Gastroesophageal sphincter (tissue), 4 donors: ENCODE data around the gene OR1D5. TPM values are rescaled to one million over a fixed set of nuclear protein-coding genes. Genes with fewer than 3 reads are reported as not detected.

ENCODE experiments used
- ATAC-seq: fragments of 150-250 bp; one replicate; pipeline ENCODE4 v1.9.1; 2016; ENCODE audit warnings: mild to moderate bottlenecking, moderate library complexity
- H3K27ac ChIP-seq, 4 donors: fragments of 200-600 bp; sonication (generic) in 3 of 4; 1 replicate in 3 of 4; 2 replicates in 1 of 4; pipeline ENCODE4 v1.5.1; 2016 to 2019
- H3K27me3 ChIP-seq: fragments of 200-600 bp; sonication (generic); one replicate; pipeline ENCODE4 v1.5.1; 2019
- H3K36me3 ChIP-seq, 2 donors: fragments of 200-600 bp; sonication (generic); one replicate each; pipeline ENCODE4 v1.5.1; 2019; ENCODE audit warnings: control low read depth in 1 of 2
- H3K4me1 ChIP-seq, 3 donors: fragments of 200-600 bp; sonication (generic); 1 replicate in 2 of 3; 2 replicates in 1 of 3; pipeline ENCODE4 v1.5.1; 2016 to 2019; ENCODE audit warnings: control low read depth in 2 of 3
- H3K4me3 ChIP-seq, 2 donors: fragments of 200-600 bp; sonication (generic); one replicate each; pipeline ENCODE4 v1.5.1; 2019; ENCODE audit warnings: mild to moderate bottlenecking in 1 of 2, moderate library complexity in 1 of 2
- H3K9me3 ChIP-seq, 3 donors: fragments of 200-600 bp; sonication (generic); one replicate each; pipeline ENCODE4 v1.5.1; 2017 to 2019; ENCODE audit warnings: control low read depth in 2 of 3
- EP300 ChIP-seq: sonication (generic); formaldehyde crosslinking; IDR thresholded peaks from one replicate; pipeline ENCODE4 v1.6.1; 2017; ENCODE audit warnings: antibody characterized with exemption, mild to moderate bottlenecking
- POLR2A ChIP-seq, 2 donors: fragments of 450-650 bp; IDR thresholded peaks; one replicate each; pipeline ENCODE4 v1.6.1; 2017; ENCODE audit warnings: antibody characterized with exemption in 2 of 2, mild to moderate bottlenecking in 2 of 2, moderate library complexity in 1 of 2
- POLR2AphosphoS5 ChIP-seq: sonication (generic); formaldehyde crosslinking; IDR thresholded peaks from one replicate; pipeline ENCODE4 v1.6.1; 2017; ENCODE audit warnings: antibody characterized with exemption
- WGBS, 2 donors: methylation state at CpG; one replicate each; pipeline ENCODE4 v1.1.5; 2018; ENCODE audit warnings: low coverage in 1 of 2; 5-methylcytosine and 5-hydroxymethylcytosine counted together
- total RNA-seq, 4 donors: library from RNA; depleted of rRNA; stranded (reverse); fragments of >200 nt; gene quantifications; one replicate each; pipeline ENCODE4 v1.1.0, GENCODE V29; 2016
- TF ChIP-seq, protein P1 (sequence below), 4 experiments: fragments of 200-600 bp in 2 of 4; fragments of 450-650 bp in 2 of 4; sonication (generic) in 1 of 4; IDR thresholded peaks; one replicate each; pipeline ENCODE4 v1.5.1; 2017 to 2019; ENCODE audit warnings: antibody characterized with exemption in 4 of 4, mild to moderate bottlenecking in 2 of 4, moderate library complexity in 2 of 4

OR1D5 gene
- total RNA-seq, 4 donors from 2014 or later, result not detected

DNA sequence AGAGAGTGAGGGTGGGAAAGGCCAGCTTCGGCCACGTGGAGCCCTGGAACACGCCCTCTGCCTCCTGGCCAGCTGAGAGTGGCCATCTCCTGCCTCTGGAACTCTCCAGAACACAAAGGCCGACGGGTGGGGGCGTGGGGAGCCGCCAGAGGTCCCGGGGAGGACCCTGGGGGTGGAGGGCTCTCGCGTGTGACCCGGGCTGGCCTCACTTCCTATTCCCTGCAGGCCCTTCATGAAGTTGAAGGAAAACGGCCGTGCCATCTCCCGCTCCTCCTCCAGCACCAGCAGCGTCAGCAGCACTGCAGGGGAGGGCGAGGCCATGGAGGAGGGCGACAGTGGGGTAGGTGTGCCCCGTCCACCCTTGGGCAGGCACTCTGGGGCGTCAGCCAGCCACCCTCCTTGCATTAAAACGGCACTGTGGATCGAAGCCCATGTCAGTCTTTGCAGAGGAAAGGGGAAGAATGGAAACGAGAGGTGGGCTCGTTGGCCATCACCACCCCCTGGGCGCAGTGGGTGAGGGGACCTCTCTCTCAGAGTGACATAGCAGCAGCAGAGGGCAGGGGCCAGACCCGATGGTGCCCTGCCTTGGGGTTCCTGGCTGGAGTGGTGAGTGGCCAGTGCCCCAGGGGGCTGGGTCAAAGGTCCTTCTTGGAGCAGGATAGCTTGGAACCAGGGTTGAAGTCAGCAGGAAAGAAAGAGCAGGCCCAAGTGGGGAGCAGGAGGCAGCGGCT, 37.1 kb downstream of the OR1D5 start:
- no peaks in the 10 kb centered on the region for H3K4me1 ChIP-seq
- no peak for ATAC-seq
- peaks cover 0 to 78% of the 10 kb centered on the region in 2 donors for H3K36me3 ChIP-seq
- 75% methylated on average over 1 of the region's 26 CpGs; no CpG with 5 or more reads in 1 of the 2 donors for WGBS, 2 donors
- H3K27me3 ChIP-seq, result no peaks in the 10 kb centered on the region
- no peak overlapping the region for H3K4me3 ChIP-seq
- H3K9me3 ChIP-seq, result peaks cover 0 to 21% (median 0%) of the 10 kb centered on the region in 3 donors
- H3K27ac ChIP-seq, result no peak overlapping the region
- TF ChIP-seq POLR2AphosphoS5, result no peak
- TF ChIP-seq EP300, result no peak

DNA sequence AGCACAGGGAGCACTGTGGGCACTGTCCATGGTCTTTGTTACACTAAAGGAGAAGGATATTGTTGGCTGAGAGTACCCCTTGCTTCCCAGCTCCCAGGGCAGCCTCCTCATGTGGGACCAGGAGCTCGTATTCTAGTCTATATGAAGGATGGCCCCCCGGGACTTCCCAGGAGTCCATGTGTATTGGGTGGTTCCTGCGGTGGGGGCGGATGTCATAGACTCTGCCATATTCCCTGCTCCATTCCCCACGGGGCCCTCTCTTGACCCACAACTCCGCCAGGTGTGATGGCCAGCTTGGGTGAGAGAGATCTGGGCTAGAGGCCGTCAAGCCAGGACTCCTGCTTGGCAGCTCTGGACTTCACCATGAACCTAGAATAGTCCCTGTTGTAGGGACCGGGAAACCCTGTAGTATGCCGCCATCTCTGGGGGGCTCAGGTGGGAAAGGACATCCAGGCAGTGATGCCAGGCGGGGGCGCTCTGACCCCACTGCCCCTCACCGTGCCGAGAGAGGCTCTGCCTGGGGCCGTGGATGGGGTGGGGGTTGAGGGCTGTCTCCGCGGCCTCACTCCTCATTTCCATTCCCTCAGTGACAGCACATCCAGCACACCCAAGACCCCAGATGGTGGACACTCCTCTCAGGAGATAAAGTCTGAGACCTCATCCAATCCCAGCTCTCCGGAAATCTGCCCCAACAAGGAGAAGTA, 37.8 kb downstream of the OR1D5 start:
- WGBS, 2 donors, result 80% methylated on average over 1 of the region's 17 CpGs; no CpG with 5 or more reads in 1 of the 2 donors
- Histone ChIP-seq H3K27me3 (no peaks in the 10 kb centered on the region), H3K27ac (no peak overlapping the region), H3K4me3 (no peak overlapping the region), H3K9me3 (peaks cover 0 to 23% (median 0%) of the 10 kb centered on the region in 3 donors), H3K4me1 (no peaks in the 10 kb centered on the region), H3K36me3 (peaks cover 0 to 77% of the 10 kb centered on the region in 2 donors)
- TF ChIP-seq POLR2A (IDR thresholded peaks at IDR 0.05) (no peak), EP300 (no peak), POLR2AphosphoS5 (no peak)
- TF ChIP-seq, protein P1, sequence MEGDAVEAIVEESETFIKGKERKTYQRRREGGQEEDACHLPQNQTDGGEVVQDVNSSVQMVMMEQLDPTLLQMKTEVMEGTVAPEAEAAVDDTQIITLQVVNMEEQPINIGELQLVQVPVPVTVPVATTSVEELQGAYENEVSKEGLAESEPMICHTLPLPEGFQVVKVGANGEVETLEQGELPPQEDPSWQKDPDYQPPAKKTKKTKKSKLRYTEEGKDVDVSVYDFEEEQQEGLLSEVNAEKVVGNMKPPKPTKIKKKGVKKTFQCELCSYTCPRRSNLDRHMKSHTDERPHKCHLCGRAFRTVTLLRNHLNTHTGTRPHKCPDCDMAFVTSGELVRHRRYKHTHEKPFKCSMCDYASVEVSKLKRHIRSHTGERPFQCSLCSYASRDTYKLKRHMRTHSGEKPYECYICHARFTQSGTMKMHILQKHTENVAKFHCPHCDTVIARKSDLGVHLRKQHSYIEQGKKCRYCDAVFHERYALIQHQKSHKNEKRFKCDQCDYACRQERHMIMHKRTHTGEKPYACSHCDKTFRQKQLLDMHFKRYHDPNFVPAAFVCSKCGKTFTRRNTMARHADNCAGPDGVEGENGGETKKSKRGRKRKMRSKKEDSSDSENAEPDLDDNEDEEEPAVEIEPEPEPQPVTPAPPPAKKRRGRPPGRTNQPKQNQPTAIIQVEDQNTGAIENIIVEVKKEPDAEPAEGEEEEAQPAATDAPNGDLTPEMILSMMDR (IDR thresholded peaks at IDR 0.05), result no peak
- no peak for ATAC-seq

DNA sequence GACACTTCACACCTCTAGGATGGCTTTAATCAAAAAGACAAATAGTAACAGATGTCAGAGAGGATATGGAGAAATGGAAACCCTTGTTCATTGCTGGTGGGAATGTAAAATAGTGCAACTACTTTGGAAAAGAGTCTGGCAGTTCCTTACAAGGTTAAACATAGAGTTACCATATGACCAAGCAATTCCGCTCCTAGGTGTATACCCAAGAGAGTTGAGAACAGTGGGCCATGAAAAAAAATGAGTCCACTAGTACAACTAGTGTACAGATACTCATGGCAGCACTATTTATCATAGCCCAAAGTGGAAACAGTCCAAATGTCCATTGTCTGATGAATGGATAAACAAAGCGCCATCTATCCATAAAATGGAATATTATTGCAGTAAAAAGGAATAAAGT, 39.1 kb downstream of the OR1D5 start:
- H3K4me1 ChIP-seq, result no peaks in the 10 kb centered on the region
- H3K27me3 ChIP-seq, result no peaks in the 10 kb centered on the region
- H3K4me3 ChIP-seq, result no peak overlapping the region
- H3K9me3 ChIP-seq, result peaks cover 0 to 23% (median 0%) of the 10 kb centered on the region in 3 donors
- TF ChIP-seq, protein P1 (IDR thresholded peaks at IDR 0.05), result no peak
- TF ChIP-seq EP300, result no peak
- TF ChIP-seq POLR2A (IDR thresholded peaks at IDR 0.05), result no peak
- no peak overlapping the region for H3K27ac ChIP-seq
- WGBS, 2 donors, result 85 to 100% methylated on average over 2 of the region's 2 CpGs
- no peak for ATAC-seq
- H3K36me3 ChIP-seq, result peaks cover 0 to 82% of the 10 kb centered on the region in 2 donors

DNA sequence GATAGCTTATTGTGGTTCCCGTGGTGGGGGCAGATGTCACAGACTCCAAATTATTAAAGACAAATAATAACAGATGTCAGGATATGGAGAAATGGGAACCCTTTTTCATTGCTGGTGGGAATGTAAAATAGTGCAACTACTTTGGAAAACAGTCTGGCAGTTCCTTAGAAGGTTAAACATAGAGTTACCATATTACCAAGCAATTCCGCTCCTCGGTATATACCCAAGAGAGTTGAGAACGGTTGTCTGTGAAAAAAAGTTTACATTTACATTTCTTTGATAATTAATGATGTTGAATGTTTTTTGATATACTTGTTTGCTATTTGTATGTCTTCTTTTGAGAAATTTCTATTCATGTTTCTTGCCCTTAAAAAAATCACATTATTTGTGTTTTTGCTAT, 41.2 kb downstream of the OR1D5 start:
- TF ChIP-seq POLR2AphosphoS5 (no peak), EP300 (no peak), POLR2A (IDR thresholded peaks at IDR 0.05) (no peak)
- TF ChIP-seq, protein P1 (IDR thresholded peaks at IDR 0.05), result no peak
- Histone ChIP-seq H3K36me3 (peaks cover 0 to 80% of the 10 kb centered on the region in 2 donors), H3K27ac (no peak overlapping the region), H3K27me3 (no peaks in the 10 kb centered on the region), H3K4me3 (no peak overlapping the region), H3K4me1 (no peaks in the 10 kb centered on the region), H3K9me3 (peaks cover 0 to 23% (median 0%) of the 10 kb centered on the region in 3 donors)
- 90 to 92% methylated on average over 4 of the region's 4 CpGs for WGBS, 2 donors
- no peak for ATAC-seq

DNA sequence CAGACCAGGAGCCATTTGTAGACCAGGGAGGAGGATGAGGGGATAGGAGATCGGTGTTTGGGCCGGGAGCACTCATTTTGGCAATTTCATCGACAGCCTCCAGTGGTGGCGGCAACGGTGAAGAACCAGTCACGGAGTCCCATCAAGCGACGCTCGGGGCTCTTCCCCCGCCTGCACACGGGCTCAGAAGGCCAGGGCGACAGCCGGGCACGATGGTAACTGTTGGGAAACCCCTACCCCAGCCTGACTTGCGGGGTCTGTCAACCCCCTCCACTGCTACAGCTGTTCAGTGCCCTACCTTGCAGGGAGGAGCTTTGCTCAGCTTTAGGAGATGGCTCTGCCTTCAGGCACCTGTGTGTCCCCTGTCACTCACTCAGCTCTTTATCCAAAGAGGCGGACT, 43.0 kb downstream of the OR1D5 start:
- Histone ChIP-seq H3K4me1 (no peaks in the 10 kb centered on the region), H3K9me3 (peaks cover 0 to 23% (median 0%) of the 10 kb centered on the region in 3 donors), H3K36me3 (peaks cover 0 to 77% of the 10 kb centered on the region in 2 donors), H3K27ac (no peak overlapping the region), H3K27me3 (no peaks in the 10 kb centered on the region), H3K4me3 (no peak overlapping the region)
- no peak for TF ChIP-seq POLR2AphosphoS5
- TF ChIP-seq, protein P1 (IDR thresholded peaks at IDR 0.05), result no peak
- TF ChIP-seq POLR2A (IDR thresholded peaks at IDR 0.05), result no peak
- TF ChIP-seq EP300, result no peak
- 97 to 100% methylated on average over 2 to 9 of the region's 16 CpGs for WGBS, 2 donors
- no peak for ATAC-seq
